Fibroblast of gingiva (primary cell): ENCODE data around the gene SMPD2.

Experiments used
- DNase-seq: peaks from one replicate; pipeline ENCODE4 v3.0.0-alpha.2; 2011; ENCODE audit warnings: low read depth

The SMPD2 gene

GRCh38 chr6:109440331-109441068 lies at the start of gene SMPD2, which contains the start of gene PPIL6:
Gene SMPD2 (plus strand): TSS chr6:109440724. CDS start chr6:109441122, 398 bp downstream.
Gene PPIL6 (minus strand): TSS chr6:109440628. CDS start chr6:109440590, 38 bp downstream.
- DNase-seq = peak; percentile 90

GRCh38 chr6:109393157-109393885 lies 47.2 kb upstream of the SMPD2 start:
- DNase-seq = no peak

- DNase-seq = no peak
Observed at GRCh38 chr6:109393886-109394281, 46.6 kb upstream of the SMPD2 start.

GRCh38 chr6:109396046-109396718 lies 44.3 kb upstream of the SMPD2 start:
- no peak for DNase-seq

- DNase-seq = peak; percentile 16
Observed at GRCh38 chr6:109397020-109397419, 43.5 kb upstream of the SMPD2 start.

GRCh38 chr6:109406196-109406595 lies 34.3 kb upstream of the SMPD2 start:
- DNase-seq = peak; percentile 83

- no peak for DNase-seq
Observed at GRCh38 chr6:109411034-109411433, 29.5 kb upstream of the SMPD2 start.

GRCh38 chr6:109417646-109418045 lies 22.9 kb upstream of the SMPD2 start:
- DNase-seq = no peak

GRCh38 chr6:109420751-109421150 lies 19.8 kb upstream of the SMPD2 start:
- DNase-seq = no peak

GRCh38 chr6:109421184-109421583 lies 19.3 kb upstream of the SMPD2 start:
- no peak for DNase-seq

GRCh38 chr6:109424946-109425345 lies 15.6 kb upstream of the SMPD2 start:
- no peak for DNase-seq

- peak; percentile 29 for DNase-seq
Observed at GRCh38 chr6:109428889-109429477, 11.5 kb upstream of the SMPD2 start.

- no peak for DNase-seq
Observed at GRCh38 chr6:109429496-109429895, 11.0 kb upstream of the SMPD2 start.

- peak; percentile 50 for DNase-seq
Observed at GRCh38 chr6:109434456-109434855, 6.1 kb upstream of the SMPD2 start.

GRCh38 chr6:109436041-109436440 lies 4.5 kb upstream of the SMPD2 start:
- DNase-seq = no peak

- DNase-seq = peak; percentile 29
Observed at GRCh38 chr6:109441069-109441816, 719 bp downstream of the SMPD2 start.

- DNase-seq = no peak
Observed at GRCh38 chr6:109442393-109442924, 1.9 kb downstream of the SMPD2 start.

GRCh38 chr6:109443425-109443950 lies 3.0 kb downstream of the SMPD2 start:
- no peak for DNase-seq

GRCh38 chr6:109445382-109445781 lies 4.9 kb downstream of the SMPD2 start:
- DNase-seq = no peak

- DNase-seq = no peak
Observed at GRCh38 chr6:109446072-109446471, 5.5 kb downstream of the SMPD2 start.

GRCh38 chr6:109446541-109446940 lies 6.0 kb downstream of the SMPD2 start:
- no peak for DNase-seq
